Calu3 (cell line): Measurements from ENCODE around the gene COL19A1. TPM values are rescaled to one million over a fixed set of nuclear protein-coding genes. Genes with fewer than 3 reads are reported as not detected.

Experiments used
- BruUV-seq: library from RNA; stranded (reverse); fragments of 400-500 nt; replicated peaks from 2 replicates; lab custom pipeline; 2021; lab: Mats Ljungman, UMichigan
- CTCF ChIA-PET: fragments of 300-600 bp; sonication (Branson Sonifier 250); formaldehyde crosslinking; loops from one replicate; lab custom pipeline; 2022; ENCODE audit warnings: antibody characterized with exemption; lab: Charles Lee
- DNase-seq: peaks from one replicate; pipeline ENCODE4 v3.0.0; 2022
- H3K27ac Mint-ChIP-seq: one replicate; pipeline ENCODE4 v1.8.0; 2022; ENCODE audit warnings: mixed read lengths; ENCODE audit not compliant: unreplicated experiment
- H3K27me3 Mint-ChIP-seq: one replicate; pipeline ENCODE4 v1.8.0; 2022; ENCODE audit warnings: mixed read lengths; ENCODE audit not compliant: unreplicated experiment
- H3K36me3 Mint-ChIP-seq: one replicate; pipeline ENCODE4 v1.8.0; 2022; ENCODE audit warnings: mild to moderate bottlenecking, moderate library complexity, mixed read lengths; ENCODE audit not compliant: insufficient read depth, unreplicated experiment
- H3K4me1 Mint-ChIP-seq: one replicate; pipeline ENCODE4 v1.8.0; 2022; ENCODE audit warnings: mild to moderate bottlenecking, low read depth, mixed read lengths; ENCODE audit not compliant: unreplicated experiment
- H3K4me3 Mint-ChIP-seq: one replicate; pipeline ENCODE4 v1.8.0; 2022; ENCODE audit warnings: mild to moderate bottlenecking, low read depth, moderate library complexity, mixed read lengths; ENCODE audit not compliant: unreplicated experiment
- H3K9me3 Mint-ChIP-seq: one replicate; pipeline ENCODE4 v1.8.0; 2022; ENCODE audit warnings: low read depth, mixed read lengths; ENCODE audit not compliant: unreplicated experiment
- intact Hi-C: fragments of 100-400 bp; cut with micrococcal nuclease; formaldehyde crosslinking; loops from one replicate; pipeline ENCODE4 v1.10.0; 2022; ENCODE audit not compliant: unreplicated experiment
- total RNA-seq: library from RNA; stranded (reverse); gene quantifications from 2 replicates; pipeline ENCODE4 v1.2.3, GENCODE V29; 2022
- TF ChIP-seq, protein P1 (sequence below): fragments of 200-600 bp; IDR thresholded peaks from one replicate; pipeline ENCODE4 v1.8.0; 2022; ENCODE audit warnings: antibody characterized with exemption; ENCODE audit not compliant: unreplicated experiment

Gene COL19A1
- total RNA-seq, 1 experiment from 2014 or later: not detected

DNA sequence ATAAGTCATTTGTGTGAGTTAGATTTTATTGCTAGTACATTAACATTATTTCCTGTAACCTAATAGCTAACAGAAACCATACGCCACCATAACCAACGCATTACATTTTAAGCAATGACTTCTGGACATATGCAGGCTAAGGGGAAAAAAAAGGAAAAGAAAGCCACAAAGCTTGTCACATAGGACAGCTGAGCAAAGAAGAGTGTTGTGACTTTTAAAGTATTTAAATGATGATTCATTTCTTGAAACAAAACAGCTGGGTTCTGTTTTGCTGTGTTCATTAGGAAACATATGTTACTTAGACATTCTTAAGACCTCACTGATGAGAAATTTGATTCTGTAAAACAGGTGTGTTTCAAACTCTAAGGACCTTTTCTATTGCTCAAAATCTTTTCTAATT is 265.2 kb downstream of the COL19A1 start:
- Mint-ChIP-seq H3K36me3 (no peaks in the 10 kb centered on the region), H3K4me3 (no peak overlapping the region), H3K27ac (no peak overlapping the region), H3K4me1 (no peaks in the 10 kb centered on the region), H3K9me3 (no peaks in the 10 kb centered on the region), H3K27me3 (peaks cover 22% of the 10 kb centered on the region)
- intact Hi-C loops: no loop called here
- DNase-seq: no peak
- BruUV-seq: no TSS peak
- CTCF ChIA-PET: no interaction called here
- TF ChIP-seq, protein P1, sequence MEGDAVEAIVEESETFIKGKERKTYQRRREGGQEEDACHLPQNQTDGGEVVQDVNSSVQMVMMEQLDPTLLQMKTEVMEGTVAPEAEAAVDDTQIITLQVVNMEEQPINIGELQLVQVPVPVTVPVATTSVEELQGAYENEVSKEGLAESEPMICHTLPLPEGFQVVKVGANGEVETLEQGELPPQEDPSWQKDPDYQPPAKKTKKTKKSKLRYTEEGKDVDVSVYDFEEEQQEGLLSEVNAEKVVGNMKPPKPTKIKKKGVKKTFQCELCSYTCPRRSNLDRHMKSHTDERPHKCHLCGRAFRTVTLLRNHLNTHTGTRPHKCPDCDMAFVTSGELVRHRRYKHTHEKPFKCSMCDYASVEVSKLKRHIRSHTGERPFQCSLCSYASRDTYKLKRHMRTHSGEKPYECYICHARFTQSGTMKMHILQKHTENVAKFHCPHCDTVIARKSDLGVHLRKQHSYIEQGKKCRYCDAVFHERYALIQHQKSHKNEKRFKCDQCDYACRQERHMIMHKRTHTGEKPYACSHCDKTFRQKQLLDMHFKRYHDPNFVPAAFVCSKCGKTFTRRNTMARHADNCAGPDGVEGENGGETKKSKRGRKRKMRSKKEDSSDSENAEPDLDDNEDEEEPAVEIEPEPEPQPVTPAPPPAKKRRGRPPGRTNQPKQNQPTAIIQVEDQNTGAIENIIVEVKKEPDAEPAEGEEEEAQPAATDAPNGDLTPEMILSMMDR: no peak

DNA sequence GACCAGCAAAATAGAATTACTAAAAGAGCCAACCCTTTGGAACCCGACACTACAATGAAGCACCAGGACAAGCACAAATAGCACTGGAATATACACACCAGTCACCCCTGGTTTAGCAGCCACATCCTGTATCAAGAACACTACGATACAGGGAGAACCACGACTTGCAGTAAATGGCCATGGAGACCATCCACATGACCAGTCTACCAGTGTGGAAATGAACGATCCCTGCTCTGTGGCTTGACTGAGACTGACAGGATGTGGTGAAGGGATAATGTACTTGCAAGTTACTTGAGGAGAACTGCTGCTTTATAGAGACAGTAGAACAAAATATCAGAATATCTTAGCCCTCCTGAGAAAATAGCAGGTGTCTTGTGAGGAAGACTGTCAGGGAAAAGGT is 266.9 kb downstream of the COL19A1 start:
- BruUV-seq: no TSS peak
- Mint-ChIP-seq H3K4me1 (no peaks in the 10 kb centered on the region), H3K9me3 (no peaks in the 10 kb centered on the region), H3K4me3 (no peak overlapping the region), H3K36me3 (no peaks in the 10 kb centered on the region), H3K27me3 (peaks cover 22% of the 10 kb centered on the region), H3K27ac (no peak overlapping the region)
- intact Hi-C loops: no loop called here
- CTCF ChIA-PET: interaction anchor here (0.6 to 1.3 kb wide), 3 partner anchors 16 to 392 kb away, joined by 3 to 4 read pairs (median 3); no protein-coding TSS in a partner anchor
- no peak for DNase-seq
- TF ChIP-seq, protein P1: no peak

DNA sequence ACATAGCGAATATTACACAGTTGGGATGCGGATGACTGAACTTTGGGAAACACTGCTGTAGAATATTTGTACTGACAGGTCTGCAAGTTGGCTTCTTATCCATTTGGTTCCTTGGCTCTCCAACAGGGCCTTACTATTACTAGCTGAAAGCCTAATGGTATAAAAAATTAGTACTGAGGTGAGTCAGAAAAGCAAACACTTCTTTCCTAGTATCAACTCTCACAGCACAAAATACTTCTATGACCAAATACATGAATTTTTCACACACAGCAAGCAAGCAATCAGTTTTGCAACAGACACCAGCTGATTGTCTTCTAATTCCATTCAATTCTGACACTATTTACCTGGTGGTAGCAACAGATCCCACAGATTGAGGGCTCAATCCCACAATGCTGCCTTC is 268.2 kb downstream of the COL19A1 start:
- intact Hi-C loops: no loop called here
- CTCF ChIA-PET: interaction anchor here (0.6 kb wide), 1 partner anchor 431 kb away, joined by 5 read pairs; no protein-coding TSS in a partner anchor
- DNase-seq: no peak
- no peaks in the 10 kb centered on the region for H3K36me3 Mint-ChIP-seq
- no TSS peak for BruUV-seq
- TF ChIP-seq, protein P1: no peak
- H3K27me3 Mint-ChIP-seq: peaks cover 22% of the 10 kb centered on the region
- H3K4me1 Mint-ChIP-seq: no peaks in the 10 kb centered on the region
- H3K27ac Mint-ChIP-seq: no peak overlapping the region
- no peak overlapping the region for H3K4me3 Mint-ChIP-seq
- no peaks in the 10 kb centered on the region for H3K9me3 Mint-ChIP-seq

DNA sequence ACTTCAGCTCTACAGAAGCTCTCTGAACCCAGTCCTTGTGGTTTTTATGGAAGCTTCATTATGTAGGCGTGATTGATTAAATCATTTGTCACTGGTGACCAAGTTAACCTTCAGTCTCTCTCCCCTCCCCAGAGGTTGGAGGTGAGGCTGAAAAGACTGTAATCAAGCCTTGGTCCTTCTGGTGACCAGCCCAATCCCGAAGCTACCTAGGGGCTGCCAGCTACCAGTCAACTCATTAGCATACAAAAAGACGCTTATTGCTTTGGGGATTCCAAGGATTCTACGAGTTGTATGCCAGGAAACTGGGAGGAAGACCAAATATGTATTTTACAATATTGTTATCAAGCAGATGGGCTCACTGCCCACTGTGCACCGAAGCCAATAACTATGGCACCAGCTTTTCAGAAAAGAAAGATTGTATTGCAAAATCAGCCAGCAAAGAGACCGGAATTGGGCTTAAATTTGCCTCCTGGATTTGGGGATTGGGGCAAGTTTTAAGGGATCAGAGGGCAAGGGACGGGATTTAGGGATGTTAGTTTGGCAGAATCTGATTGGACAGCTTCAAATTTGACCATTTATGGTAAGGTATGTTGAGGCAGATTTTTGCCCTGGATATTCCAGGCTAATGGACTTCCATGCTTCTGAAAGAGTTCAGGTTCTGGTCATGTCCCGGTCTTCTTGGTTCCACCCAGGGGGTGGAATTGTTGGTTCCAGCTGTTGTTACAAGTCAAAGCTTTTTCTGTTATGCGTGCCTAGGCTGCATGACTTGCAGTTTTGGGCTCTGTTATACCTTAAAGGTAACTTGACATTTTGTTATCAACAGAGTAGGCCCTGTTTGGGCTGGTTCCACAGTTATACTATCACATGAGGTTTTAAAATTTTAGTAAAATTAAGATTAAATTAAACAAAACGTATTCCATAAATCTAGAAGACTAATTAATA is 269.1 kb downstream of the COL19A1 start:
- intact Hi-C loops: no loop called here
- no peak for DNase-seq
- TF ChIP-seq, protein P1: no peak
- Mint-ChIP-seq H3K9me3 (no peaks in the 10 kb centered on the region), H3K4me3 (no peak overlapping the region), H3K36me3 (no peaks in the 10 kb centered on the region), H3K4me1 (no peaks in the 10 kb centered on the region), H3K27ac (no peak overlapping the region), H3K27me3 (peaks cover 22% of the 10 kb centered on the region)
- BruUV-seq: no TSS peak
- CTCF ChIA-PET: no interaction called here
